Right lobe of liver (tissue), 6 donors: Measurements from ENCODE around the gene FANCC. TPM values are rescaled to one million over a fixed set of nuclear protein-coding genes. Genes with fewer than 3 reads are reported as not detected.
"Not testable (repeated sequence)": the region's sequence is repeated elsewhere in the genome, so short reads cannot be mapped to it uniquely, and the experiment has no call there.

Experiments used
- ATAC-seq, 4 donors: fragments of 200-7000 bp; cut with Tn5 transposase; one replicate each; pipeline ENCODE4 v1.9.1; 2020; ENCODE audit warnings: mild to moderate bottlenecking in 4 of 4, moderate library complexity in 4 of 4
- DNase-seq, 3 donors: peaks; one replicate each; pipeline ENCODE4 v3.0.0-alpha.2; 2020
- H3K27ac ChIP-seq, 3 donors: fragments of 200-600 bp; one replicate each; pipeline ENCODE4 v1.8.0; 2022
- H3K27me3 ChIP-seq, 2 donors: fragments of 200-600 bp; one replicate each; pipeline ENCODE4 v1.8.0; 2022
- H3K36me3 ChIP-seq, 4 donors: fragments of 200-600 bp; sonication (generic) in 1 of 4; one replicate each; pipeline versions ENCODE4 v1.5.1 to v1.8.0; 2017 to 2022; ENCODE audit warnings: control low read depth in 1 of 4
- H3K4me1 ChIP-seq, 4 donors: fragments of 200-600 bp; sonication (generic) in 1 of 4; one replicate each; pipeline versions ENCODE4 v1.5.1 to v1.8.0; 2017 to 2022; ENCODE audit warnings: control low read depth in 1 of 4
- H3K4me3 ChIP-seq, 3 donors: fragments of 200-600 bp; one replicate each; pipeline ENCODE4 v1.8.0; 2022
- H3K9me3 ChIP-seq, 4 donors: fragments of 200-600 bp; sonication (generic) in 1 of 4; one replicate each; pipeline versions ENCODE4 v1.5.1 to v1.8.0; 2017 to 2022; ENCODE audit warnings: control low read depth in 1 of 4
- CTCF ChIP-seq, 4 donors: fragments of 200-600 bp in 3 of 4; fragments of 450-650 bp in 1 of 4; IDR thresholded peaks; one replicate each; pipeline versions ENCODE4 v1.5.1 to v1.8.0; 2016 to 2022; ENCODE audit warnings: antibody characterized with exemption in 4 of 4, mild to moderate bottlenecking in 2 of 4
- POLR2A ChIP-seq: fragments of 450-650 bp; IDR thresholded peaks from one replicate; pipeline ENCODE4 v1.6.1; 2017; ENCODE audit warnings: antibody characterized with exemption, mild to moderate bottlenecking
- WGBS: methylation state at CpG from one replicate; pipeline ENCODE4 v1.1.6; 2018; ENCODE audit warnings: low coverage, low lambda C conversion rate; ENCODE audit not compliant: insufficient coverage; ENCODE audit errors: missing lambda C conversion rate; 5-methylcytosine and 5-hydroxymethylcytosine counted together
- intact Hi-C, 2 donors: fragments of 100-400 bp; cut with DNase I; formaldehyde crosslinking; loops; one replicate each; pipeline versions ENCODE4 v1.11.2 to v1.14.1; 2022
- total RNA-seq, 6 experiments: library from RNA; depleted of rRNA in 2 of 6; stranded (reverse); fragments of >200 nt in 2 of 6; fragmentation: NEBNext Ultra II Directional in 3 of 6; extraction: Animal tissue kit (Norgen Biotek cat#: 25700) in 3 of 6; gene quantifications; one replicate each; pipeline versions ENCODE4 v1.1.0 to v1.2.4, GENCODE V29; 2016 to 2023
- donor health status: DM: no; HTN: yes; CAD: no.
- donor health status: DM: no; HTN: no; CAD: no.
- donor health status: DM: no; HTN: no; CAD: no.
- donor health status: DM: no; HTN: yes; CAD: no.
- donor health status: DM: no; HTN: yes; CAD: no.

The FANCC gene
- total RNA-seq, 6 experiments from 2014 or later = 8.1 to 27.9 (median 13.2) TPM

- 26% methylated on average over 5 of the region's 5 CpGs for WGBS
- peaks cover 0 to 23% (median 7%) of the 10 kb centered on the region in 4 donors for H3K4me1 ChIP-seq
- ATAC-seq (peak; percentile 69 to 76 (median 74)), DNase-seq (no peak)
- no peak overlapping the region for H3K27ac ChIP-seq
- H3K4me3 ChIP-seq = no peak overlapping the region
- no peak for TF ChIP-seq POLR2A
- no peak for TF ChIP-seq CTCF (IDR thresholded peaks at IDR 0.05)
- H3K27me3 ChIP-seq = no peaks in the 10 kb centered on the region
- intact Hi-C loops = no loop called here
- H3K36me3 ChIP-seq = no peaks in the 10 kb centered on the region
- H3K9me3 ChIP-seq = no peaks in the 10 kb centered on the region
These were observed 92.3 kb downstream of the FANCC start for GRCh38 chr9:95225076-95225725.

- DNase-seq (no peak), ATAC-seq (peak in 1 of 4 donors; percentile 19)
- no peaks in the 10 kb centered on the region for H3K27me3 ChIP-seq
- WGBS = 86% methylated on average over 3 of the region's 3 CpGs
- H3K4me1 ChIP-seq = peaks cover 0 to 17% (median 4%) of the 10 kb centered on the region in 4 donors
- H3K9me3 ChIP-seq = no peaks in the 10 kb centered on the region
- H3K27ac ChIP-seq = no peak overlapping the region
- TF ChIP-seq CTCF (IDR thresholded peaks at IDR 0.05) (no peak), POLR2A (no peak)
- H3K4me3 ChIP-seq = no peak overlapping the region
- no peaks in the 10 kb centered on the region for H3K36me3 ChIP-seq
- intact Hi-C loops = no loop called here
These were observed 93.0 kb downstream of the FANCC start for GRCh38 chr9:95224376-95225019.

GRCh38 chr9:95220352-95220751 is 97.2 kb downstream of the FANCC start:
- WGBS = 67% methylated on average over 3 of the region's 4 CpGs
- DNase-seq, H3K36me3 ChIP-seq, H3K27me3 ChIP-seq, H3K4me3 ChIP-seq, ATAC-seq, intact Hi-C loops, H3K9me3 ChIP-seq, H3K4me1 ChIP-seq, H3K27ac ChIP-seq: not testable (repeated sequence)

GRCh38 chr9:95218773-95219172 is 98.7 kb downstream of the FANCC start:
- Histone ChIP-seq H3K27ac (no peak overlapping the region), H3K4me1 (no peaks in the 10 kb centered on the region), H3K4me3 (no peak overlapping the region), H3K36me3 (no peaks in the 10 kb centered on the region), H3K9me3 (no peaks in the 10 kb centered on the region), H3K27me3 (no peaks in the 10 kb centered on the region)
- TF ChIP-seq CTCF (IDR thresholded peaks at IDR 0.05) (no peak), POLR2A (no peak)
- no peak for DNase-seq
- ATAC-seq = no peak
- WGBS = 77% methylated on average over 4 of the region's 4 CpGs
- intact Hi-C loops = no loop called here

GRCh38 chr9:95217936-95218335 is 99.6 kb downstream of the FANCC start:
- 86% methylated on average over 4 of the region's 5 CpGs for WGBS
- Histone ChIP-seq H3K36me3 (no peaks in the 10 kb centered on the region), H3K27ac (no peak overlapping the region), H3K9me3 (no peaks in the 10 kb centered on the region), H3K4me3 (no peak overlapping the region), H3K27me3 (no peaks in the 10 kb centered on the region), H3K4me1 (no peaks in the 10 kb centered on the region)
- intact Hi-C loops = no loop called here
- no peak for ATAC-seq
- DNase-seq = no peak
- TF ChIP-seq CTCF (IDR thresholded peaks at IDR 0.05) (no peak), POLR2A (no peak)
